Activated T-cell treated with anti-CD3 and anti-CD28 coated beads, Interleukin-2, amount 50 U/mL, for 72 hours (primary cell): ENCODE data around the gene RTKN2. TPM values are rescaled to one million over a fixed set of nuclear protein-coding genes. Genes with fewer than 3 reads are reported as not detected.

Experiments used
- ATAC-seq, 2 donors: fragments of 150-1000 bp; cut with Tn5 transposase; replicated peaks in 1 of 2; 2 replicates each; pipeline ENCODE4 v1.10.0; 2021; ENCODE audit warnings: moderate library complexity in 2 of 2, mild to moderate bottlenecking in 1 of 2
- DNase-seq, 2 donors: peaks; one replicate each; pipeline ENCODE4 v3.0.0; 2021 to 2022; ENCODE audit warnings: mixed read lengths in 1 of 2
- H3K27ac Mint-ChIP-seq: one replicate; pipeline ENCODE4 v1.8.0; 2022; ENCODE audit warnings: mild to moderate bottlenecking, moderate library complexity, mixed read lengths
- H3K27me3 Mint-ChIP-seq: one replicate; pipeline ENCODE4 v1.8.0; 2022; ENCODE audit warnings: low read depth, mixed read lengths
- H3K36me3 Mint-ChIP-seq, 2 donors: one replicate each; pipeline ENCODE4 v1.8.0; 2022; ENCODE audit warnings: mixed read lengths in 2 of 2, mild to moderate bottlenecking in 1 of 2; ENCODE audit not compliant: insufficient read depth in 2 of 2
- H3K4me1 Mint-ChIP-seq: one replicate; pipeline ENCODE4 v1.8.0; 2022; ENCODE audit warnings: low read depth, mixed read lengths
- H3K4me3 Mint-ChIP-seq, 2 donors: one replicate each; pipeline ENCODE4 v1.8.0; 2022; ENCODE audit warnings: mild to moderate bottlenecking in 2 of 2, mixed read lengths in 2 of 2, moderate library complexity in 2 of 2
- H3K9me3 Mint-ChIP-seq, 2 donors: one replicate each; pipeline ENCODE4 v1.8.0; 2022; ENCODE audit warnings: mixed read lengths in 2 of 2
- total RNA-seq, 2 donors: library from RNA; stranded (reverse); gene quantifications; one replicate each; pipeline ENCODE4 v1.2.3, GENCODE V29; 2022

The RTKN2 gene
- total RNA-seq, 2 donors from 2014 or later: 9.8 to 18.7 TPM

- Mint-ChIP-seq H3K36me3 (peaks cover 3 to 4% of the 10 kb centered on the region in 2 donors), H3K27me3 (no peaks in the 10 kb centered on the region), H3K27ac (peak overlapping the region; percentile 97), H3K9me3 (peaks cover 3% of the 10 kb centered on the region in 2 donors), H3K4me3 (peak overlapping the region; percentile 53 to 70), H3K4me1 (peaks cover 60% of the 10 kb centered on the region)
- DNase-seq (no peak), ATAC-seq (no peak)
Observed at GRCh38 chr10:62194924-62195674, 73.5 kb downstream of the RTKN2 start.

- Mint-ChIP-seq H3K36me3 (peaks cover 3 to 5% of the 10 kb centered on the region in 2 donors), H3K4me3 (no peak overlapping the region), H3K27me3 (no peaks in the 10 kb centered on the region), H3K9me3 (peaks cover 3% of the 10 kb centered on the region in 2 donors), H3K27ac (no peak overlapping the region), H3K4me1 (peaks cover 59% of the 10 kb centered on the region)
- DNase-seq (no peak), ATAC-seq (no peak)
Observed at GRCh38 chr10:62193479-62193878, 75.2 kb downstream of the RTKN2 start.

- DNase-seq (no peak), ATAC-seq (no peak)
- peak overlapping the region in 1 of 2 donors; percentile 31 for H3K4me3 Mint-ChIP-seq
- no peaks in the 10 kb centered on the region for H3K27me3 Mint-ChIP-seq
- H3K4me1 Mint-ChIP-seq: peaks cover 78% of the 10 kb centered on the region
- peaks cover 4 to 5% of the 10 kb centered on the region in 2 donors for H3K9me3 Mint-ChIP-seq
- H3K36me3 Mint-ChIP-seq: peaks cover 5 to 6% of the 10 kb centered on the region in 2 donors
- peak overlapping the region; percentile 83 for H3K27ac Mint-ChIP-seq
Observed at GRCh38 chr10:62189131-62189530, 79.5 kb downstream of the RTKN2 start.

GRCh38 chr10:62188021-62188616 is 80.5 kb downstream of the RTKN2 start:
- Mint-ChIP-seq H3K4me1 (peaks cover 77% of the 10 kb centered on the region), H3K4me3 (peak overlapping the region; percentile 61 to 69), H3K27me3 (no peaks in the 10 kb centered on the region), H3K9me3 (peaks cover 4 to 5% of the 10 kb centered on the region in 2 donors), H3K27ac (peak overlapping the region; percentile 97), H3K36me3 (peaks cover 5 to 6% of the 10 kb centered on the region in 2 donors)
- DNase-seq (peak; percentile 27 to 44), ATAC-seq (peak; percentile 57 to 66)

DNA sequence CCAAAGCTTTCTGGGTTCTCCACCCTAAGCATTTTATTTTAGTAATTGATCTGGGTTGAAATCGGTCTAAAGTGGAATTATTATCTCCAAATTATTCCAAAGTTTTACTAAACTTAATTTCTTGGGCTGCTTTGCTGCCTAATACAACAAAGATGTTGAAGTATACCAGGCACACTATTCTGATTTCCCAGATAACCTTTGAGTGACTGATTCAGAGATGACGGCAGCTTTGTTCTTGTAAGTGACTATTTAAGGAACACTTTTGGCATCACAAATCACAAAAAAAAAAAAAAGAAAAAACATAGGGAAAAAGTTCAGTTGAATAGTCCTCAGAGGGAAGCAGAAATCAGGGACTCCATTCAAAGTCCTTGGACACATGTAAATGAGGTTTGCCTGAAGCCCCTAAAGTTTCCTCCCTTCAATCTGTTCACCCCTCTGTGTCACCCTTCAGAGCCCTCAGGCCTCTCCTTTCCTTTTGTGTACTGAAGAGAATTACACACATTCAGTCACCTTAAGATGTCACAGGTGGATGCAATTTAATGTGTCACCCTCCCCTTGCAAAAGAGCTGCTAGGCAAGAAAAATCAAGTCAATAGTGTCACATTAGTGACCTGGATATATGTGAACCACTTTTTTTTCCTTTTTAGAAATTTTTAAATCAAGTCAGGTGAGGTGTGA is 81.5 kb downstream of the RTKN2 start:
- ATAC-seq: peak; percentile 26 to 33
- H3K9me3 Mint-ChIP-seq: peaks cover 4 to 5% of the 10 kb centered on the region in 2 donors
- peak overlapping the region; percentile 97 for H3K27ac Mint-ChIP-seq
- H3K36me3 Mint-ChIP-seq: peaks cover 5 to 6% of the 10 kb centered on the region in 2 donors
- no peaks in the 10 kb centered on the region for H3K27me3 Mint-ChIP-seq
- peak overlapping the region; percentile 61 to 69 for H3K4me3 Mint-ChIP-seq
- DNase-seq: peak; percentile 47 to 49
- peaks cover 86% of the 10 kb centered on the region for H3K4me1 Mint-ChIP-seq

DNA sequence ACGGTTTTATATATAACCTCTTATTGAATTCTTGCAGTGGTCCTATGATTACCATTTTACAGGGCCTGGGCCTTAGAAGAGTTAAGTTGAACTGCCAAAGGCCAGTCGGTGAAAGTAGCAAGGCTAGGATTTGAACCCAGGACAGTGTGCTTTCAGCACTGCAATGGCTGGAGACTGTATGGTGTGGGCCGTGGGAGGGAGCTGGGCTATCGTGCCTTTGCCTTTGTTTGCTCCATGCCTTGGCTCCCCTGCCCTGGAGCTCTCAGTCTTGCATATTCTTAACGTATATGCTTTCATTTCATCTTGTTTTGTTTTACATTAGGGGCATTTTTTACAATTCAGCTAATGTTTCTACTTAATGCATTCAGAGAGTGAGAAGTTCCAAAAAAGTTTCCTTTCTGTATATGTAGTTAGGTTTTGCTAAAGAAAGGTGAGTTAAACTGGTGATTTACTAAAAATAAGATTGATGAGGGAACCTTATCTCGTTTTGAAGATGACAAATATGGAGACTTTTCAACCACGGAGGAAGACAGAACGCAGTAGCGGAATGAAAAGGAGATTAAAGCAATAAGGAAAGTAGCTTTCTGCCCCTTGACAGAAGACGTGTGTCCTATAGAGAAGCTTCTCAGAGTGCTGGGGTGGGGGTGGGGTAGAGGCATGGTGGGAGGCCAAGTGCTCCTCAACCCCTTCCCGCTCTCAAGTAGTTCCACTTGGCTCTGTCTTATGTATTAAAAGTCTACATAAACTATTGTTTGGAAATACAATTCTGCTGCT is 82.5 kb downstream of the RTKN2 start:
- H3K27ac Mint-ChIP-seq: peak overlapping the region; percentile 97
- peaks cover 92% of the 10 kb centered on the region for H3K4me1 Mint-ChIP-seq
- peaks cover 9 to 14% of the 10 kb centered on the region in 2 donors for H3K36me3 Mint-ChIP-seq
- peaks cover 6 to 8% of the 10 kb centered on the region in 2 donors for H3K9me3 Mint-ChIP-seq
- DNase-seq (peak; percentile 53 to 61), ATAC-seq (peak; percentile 51 to 54)
- no peaks in the 10 kb centered on the region for H3K27me3 Mint-ChIP-seq
- peak overlapping the region; percentile 61 to 75 for H3K4me3 Mint-ChIP-seq

- peaks cover 84% of the 10 kb centered on the region for H3K4me1 Mint-ChIP-seq
- peak; percentile 2 to 6 for ATAC-seq
- peak in 1 of 2 donors; percentile 44 for DNase-seq
Observed at GRCh38 chr10:62183857-62184795, 84.5 kb downstream of the RTKN2 start.

DNA sequence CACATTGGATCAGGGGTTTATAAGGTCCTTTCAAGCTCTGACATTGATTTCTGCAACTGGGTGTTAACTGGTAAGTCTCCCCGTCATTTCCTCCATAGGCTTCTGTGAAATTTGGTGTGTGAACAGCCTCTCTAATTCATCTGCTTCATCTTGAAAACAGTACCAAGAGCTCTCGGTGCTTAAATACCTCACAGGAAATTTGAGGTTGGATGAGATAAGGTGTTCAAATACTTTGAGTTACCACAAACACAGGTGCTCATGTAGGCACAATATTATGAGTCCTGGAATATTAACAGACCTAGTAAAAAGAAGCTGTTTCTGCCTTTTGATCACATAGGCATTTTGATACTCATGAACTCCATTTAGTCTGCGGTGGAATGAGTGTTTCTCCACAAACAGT is 85.2 kb downstream of the RTKN2 start:
- H3K4me3 Mint-ChIP-seq: peak overlapping the region; percentile 53 to 74
- H3K36me3 Mint-ChIP-seq: peaks cover 17 to 28% of the 10 kb centered on the region in 2 donors
- peaks cover 84% of the 10 kb centered on the region for H3K4me1 Mint-ChIP-seq
- DNase-seq (peak; percentile 57 to 63), ATAC-seq (peak; percentile 49 to 64)
- H3K27ac Mint-ChIP-seq: peak overlapping the region; percentile 97
- H3K27me3 Mint-ChIP-seq: no peaks in the 10 kb centered on the region
- H3K9me3 Mint-ChIP-seq: peaks cover 12 to 14% of the 10 kb centered on the region in 2 donors

More at GRCh38 chr10:62183857-62184795, 84.5 kb downstream of the RTKN2 start:
- Mint-ChIP-seq H3K9me3 (peaks cover 11% of the 10 kb centered on the region in 2 donors), H3K27ac (peak overlapping the region; percentile 97), H3K36me3 (peaks cover 14 to 23% of the 10 kb centered on the region in 2 donors), H3K27me3 (no peaks in the 10 kb centered on the region), H3K4me3 (peak overlapping the region; percentile 53 to 74)

- no peak for DNase-seq
- peak overlapping the region; percentile 16 to 68 for H3K4me3 Mint-ChIP-seq
- peaks cover 84% of the 10 kb centered on the region for H3K4me1 Mint-ChIP-seq
Observed at GRCh38 chr10:62182595-62182994, 86.0 kb downstream of the RTKN2 start.

DNA sequence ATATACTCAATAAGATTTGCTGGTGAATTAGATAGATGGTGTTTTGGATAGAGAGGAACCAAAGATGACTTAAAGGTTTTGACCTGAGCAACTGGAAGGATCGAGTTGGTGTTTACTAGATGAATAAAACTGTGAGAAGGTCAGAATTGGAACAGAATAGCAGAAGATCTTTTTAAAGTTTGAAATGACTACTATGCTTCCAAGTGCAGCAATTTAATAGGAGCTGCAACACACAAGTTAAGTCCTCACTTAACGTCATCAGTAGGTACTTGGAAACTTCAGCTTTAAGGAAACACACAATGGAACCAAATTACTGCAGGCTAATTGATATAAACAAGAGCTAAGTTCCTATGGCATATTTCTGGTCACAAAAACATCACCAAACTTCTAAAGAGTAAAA is 86.5 kb downstream of the RTKN2 start:
- H3K27ac Mint-ChIP-seq: peak overlapping the region; percentile 92
- H3K27me3 Mint-ChIP-seq: no peaks in the 10 kb centered on the region

More at GRCh38 chr10:62182595-62182994, 86.0 kb downstream of the RTKN2 start:
- ATAC-seq: no peak
- Mint-ChIP-seq H3K9me3 (peaks cover 11 to 12% of the 10 kb centered on the region in 2 donors), H3K27me3 (no peaks in the 10 kb centered on the region), H3K27ac (peak overlapping the region; percentile 92), H3K36me3 (peaks cover 19 to 29% of the 10 kb centered on the region in 2 donors)

DNA sequence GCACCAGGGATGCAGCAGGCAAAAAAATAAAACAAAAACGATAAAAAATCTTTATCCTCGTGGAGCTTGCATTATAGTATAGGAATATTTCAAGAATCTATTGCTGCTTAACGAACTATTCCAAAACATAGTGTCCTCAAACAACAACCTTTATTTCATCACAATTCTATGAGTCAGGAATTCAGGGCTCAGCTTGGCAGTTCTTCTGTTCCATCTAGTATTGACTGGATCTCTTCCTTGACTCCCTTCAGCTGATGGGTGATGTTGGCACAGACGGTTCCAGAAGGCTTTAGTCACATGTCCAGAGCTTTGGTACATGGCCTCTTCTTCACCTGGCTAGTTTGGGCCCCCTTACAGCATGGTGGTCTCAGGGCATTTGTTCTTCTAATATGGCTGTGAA is 88.0 kb downstream of the RTKN2 start:
- Mint-ChIP-seq H3K36me3 (peaks cover 19 to 34% of the 10 kb centered on the region in 2 donors), H3K4me1 (peaks cover 84% of the 10 kb centered on the region), H3K27me3 (no peaks in the 10 kb centered on the region), H3K27ac (peak overlapping the region; percentile 92), H3K9me3 (peaks cover 11 to 12% of the 10 kb centered on the region in 2 donors), H3K4me3 (no peak overlapping the region)
- DNase-seq (no peak), ATAC-seq (no peak)

More for the DNA sequence above, 86.5 kb downstream of the RTKN2 start:
- ATAC-seq (no peak), DNase-seq (no peak)
- Mint-ChIP-seq H3K4me3 (peak overlapping the region; percentile 26 to 68), H3K4me1 (peaks cover 84% of the 10 kb centered on the region), H3K9me3 (peaks cover 11 to 12% of the 10 kb centered on the region in 2 donors), H3K36me3 (peaks cover 19 to 29% of the 10 kb centered on the region in 2 donors)
